Inferior parietal cortex (tissue), 1 donor: ENCODE data around the gene NFE2L2.
"Not testable (repeated sequence)": the region's sequence is repeated elsewhere in the genome, so short reads cannot be mapped to it uniquely, and the experiment has no call there.

Experiments
- DNase-seq: peaks from one replicate; pipeline ENCODE4 v3.0.0-alpha.2; 2016; ENCODE audit errors: extremely low spot score

The NFE2L2 gene

DNA sequence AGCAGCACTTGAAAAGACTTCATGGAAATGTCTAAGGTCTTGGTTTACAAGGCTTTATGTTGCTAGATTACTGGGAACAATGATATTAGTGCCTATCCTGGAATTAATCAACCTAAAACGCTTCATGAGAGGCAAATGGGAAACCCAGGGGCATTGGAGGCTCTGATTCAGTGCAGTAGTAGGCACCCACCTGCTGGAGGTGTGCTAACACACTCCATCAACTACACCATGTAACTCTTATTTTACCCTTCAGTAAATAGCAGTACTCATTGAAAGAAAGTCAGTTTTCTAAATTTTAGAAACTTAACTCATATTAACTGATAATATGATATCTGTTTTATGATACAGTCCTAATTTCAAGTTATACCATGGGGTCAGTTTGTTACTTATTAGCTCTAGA lies 69.3 kb downstream of the NFE2L2 start:
- no peak for DNase-seq

DNA sequence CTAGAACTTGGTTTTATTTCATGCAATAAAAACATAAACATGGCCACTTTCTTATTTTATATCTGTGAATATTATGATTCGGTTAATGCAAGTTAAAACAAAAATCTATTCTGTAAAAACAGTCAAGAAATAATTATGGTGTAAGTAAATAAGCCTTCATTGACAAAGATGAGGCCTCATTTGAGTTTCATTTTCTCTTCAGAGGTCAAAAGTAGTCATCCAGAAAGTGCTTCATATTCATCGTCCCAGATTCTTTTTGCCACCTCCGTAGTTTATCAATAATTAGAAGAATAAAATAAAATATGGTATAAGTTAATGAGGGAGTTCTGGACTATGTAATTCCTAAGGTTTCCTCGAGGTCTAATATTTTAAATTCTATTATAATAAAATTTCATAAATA lies 71.3 kb downstream of the NFE2L2 start:
- DNase-seq, result no peak

DNA sequence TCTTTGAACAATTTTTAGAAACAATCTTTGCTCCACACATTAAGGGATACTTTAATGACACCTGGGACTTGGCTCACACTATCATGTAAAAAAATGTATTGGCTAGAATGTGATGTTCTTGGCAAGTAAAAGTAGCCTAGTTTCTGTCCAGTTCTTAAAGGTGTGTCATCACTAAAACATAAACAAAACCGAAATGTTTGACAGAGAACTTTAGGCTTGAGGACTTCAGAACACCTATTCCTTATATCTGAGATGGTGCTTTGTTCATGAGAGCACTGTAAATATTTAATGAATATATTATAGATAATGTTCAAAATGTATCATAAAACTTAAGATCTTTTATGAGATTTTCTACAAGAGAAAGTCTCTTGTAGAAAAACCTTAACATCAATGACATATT lies 71.7 kb downstream of the NFE2L2 start:
- no peak for DNase-seq

DNA sequence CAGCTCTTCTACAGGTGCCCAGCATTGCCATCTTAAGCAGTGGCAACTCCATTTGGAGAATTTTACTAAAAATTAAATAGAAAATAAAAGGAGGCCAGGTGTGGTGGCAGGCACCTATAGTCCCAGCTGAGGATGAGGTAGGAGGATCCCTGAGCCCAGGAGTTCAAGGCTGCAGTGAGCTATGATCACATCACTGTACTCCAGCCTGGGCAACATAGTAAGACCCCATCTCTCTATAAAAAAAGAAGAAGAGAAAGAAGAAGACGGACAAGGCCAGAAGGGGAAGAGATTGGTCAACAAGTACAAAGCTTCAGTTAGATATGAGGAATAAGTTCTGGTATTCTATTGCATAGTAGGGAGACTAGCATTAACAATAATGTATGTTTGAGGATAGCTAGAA lies 73.6 kb downstream of the NFE2L2 start:
- DNase-seq, result no peak

DNA sequence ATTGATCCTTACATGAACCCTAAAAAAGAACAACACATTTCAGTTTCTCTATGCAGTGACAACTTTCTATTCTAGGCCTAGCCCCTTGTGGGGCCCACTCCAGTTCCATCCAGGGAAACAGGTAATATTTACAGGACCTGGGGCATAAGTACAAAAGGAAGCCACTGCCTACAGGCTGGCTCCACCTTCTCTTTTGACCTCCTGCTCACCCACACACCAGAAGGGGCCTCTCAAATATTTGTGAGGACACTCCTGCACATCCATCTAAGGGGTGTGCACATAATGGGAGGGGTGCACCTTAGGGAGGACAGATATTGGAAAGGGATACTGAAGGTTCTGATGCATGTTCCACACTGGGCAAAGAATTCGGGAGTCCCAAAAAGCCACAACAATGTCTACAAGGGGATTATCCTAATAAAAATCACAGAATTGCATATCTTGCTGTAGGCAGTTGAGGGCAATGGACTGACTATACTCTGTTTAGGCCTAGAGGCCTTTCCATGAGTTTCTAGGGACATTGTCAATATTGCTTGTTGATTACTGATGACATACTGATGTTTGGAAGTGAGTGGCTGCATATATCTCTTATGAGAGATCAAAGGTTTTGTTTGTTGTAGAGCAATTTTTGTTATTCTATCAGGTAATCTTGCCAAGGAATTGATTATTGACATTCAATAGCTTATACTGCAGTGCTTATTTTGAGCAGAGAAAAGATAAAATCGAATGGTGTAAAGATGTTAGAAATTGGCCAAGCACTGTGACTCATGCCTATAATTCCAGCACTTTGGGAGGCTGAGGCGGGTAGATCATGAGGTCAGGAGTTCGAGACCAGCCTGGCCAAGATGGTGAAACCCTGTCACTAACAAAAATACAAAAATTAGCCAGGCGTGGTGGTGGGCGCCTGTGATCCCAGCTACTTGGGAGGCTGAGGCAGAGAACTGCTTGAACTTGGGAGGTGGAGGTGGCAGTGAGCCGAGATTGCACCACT lies 75.8 kb downstream of the NFE2L2 start:
- no peak for DNase-seq

DNA sequence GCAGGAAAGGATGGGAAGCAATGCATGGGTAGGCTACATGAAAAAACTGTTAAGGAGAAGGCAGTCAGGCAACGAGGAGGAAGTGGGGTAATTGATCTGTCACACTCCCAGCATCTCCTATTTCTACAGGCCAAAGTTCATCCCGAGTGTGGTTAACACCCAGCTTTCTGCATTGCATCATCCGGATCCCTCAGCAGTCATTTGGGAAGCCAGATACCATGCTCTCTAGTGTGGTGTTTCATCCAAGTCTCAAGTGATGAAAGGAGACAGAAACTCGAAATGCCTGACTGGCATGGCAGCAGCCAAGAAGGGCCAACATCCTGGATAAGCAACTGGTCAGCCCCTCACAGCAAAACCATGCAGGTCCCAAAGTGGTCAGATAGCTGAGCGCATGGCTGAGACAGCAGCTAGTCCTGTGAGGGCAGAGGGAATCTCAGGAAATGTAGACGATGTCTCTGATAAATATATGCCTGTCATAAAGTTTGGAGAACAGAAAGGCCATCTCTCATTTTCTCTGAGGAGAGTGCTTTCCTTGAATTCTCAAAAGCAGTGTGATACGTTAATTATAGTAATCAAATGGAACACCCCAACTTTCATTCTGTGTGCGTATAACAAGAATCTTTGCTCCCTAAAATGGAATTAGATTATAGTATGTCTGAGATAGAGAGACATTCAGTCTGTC lies 76.8 kb downstream of the NFE2L2 start:
- DNase-seq, result no peak

DNA sequence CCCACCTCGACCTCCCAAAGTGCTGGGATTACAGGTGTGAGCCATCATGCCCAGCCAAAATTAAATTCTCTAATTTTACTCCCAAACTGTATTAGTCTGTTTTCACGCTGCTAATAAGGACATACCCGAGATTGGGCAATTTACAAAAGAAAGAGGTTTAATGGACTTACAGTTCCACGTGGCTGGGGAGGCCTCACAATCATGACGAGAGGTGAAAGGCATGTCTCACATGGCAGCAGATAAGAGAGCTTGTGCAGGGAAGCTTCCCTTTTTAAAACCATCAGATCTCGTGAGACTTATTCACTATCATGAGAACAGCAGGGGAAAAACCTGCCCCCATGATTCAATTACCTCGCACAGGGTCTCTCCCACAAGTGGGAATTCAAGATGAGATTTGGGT lies 78.5 kb downstream of the NFE2L2 start:
- DNase-seq, result not testable (repeated sequence)

DNA sequence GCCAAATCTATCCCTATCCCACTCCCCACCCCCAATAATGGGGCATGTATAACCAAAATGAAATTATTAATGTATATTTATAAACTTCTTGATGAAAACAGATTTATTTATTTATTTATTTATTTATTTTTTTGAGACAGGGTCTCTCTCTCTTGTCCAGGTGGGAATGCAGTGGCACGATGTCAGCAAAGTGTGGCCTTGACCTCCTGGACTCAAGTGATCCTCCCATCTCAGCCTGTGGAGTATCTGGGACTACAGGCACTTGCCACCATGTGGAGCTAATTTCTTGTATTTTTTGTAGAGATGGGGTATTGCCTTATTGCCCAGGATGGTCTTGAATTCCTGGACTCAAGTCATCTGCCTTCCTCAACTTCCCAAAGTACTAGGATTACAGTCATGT lies 79.9 kb downstream of the NFE2L2 start:
- DNase-seq, result no peak

DNA sequence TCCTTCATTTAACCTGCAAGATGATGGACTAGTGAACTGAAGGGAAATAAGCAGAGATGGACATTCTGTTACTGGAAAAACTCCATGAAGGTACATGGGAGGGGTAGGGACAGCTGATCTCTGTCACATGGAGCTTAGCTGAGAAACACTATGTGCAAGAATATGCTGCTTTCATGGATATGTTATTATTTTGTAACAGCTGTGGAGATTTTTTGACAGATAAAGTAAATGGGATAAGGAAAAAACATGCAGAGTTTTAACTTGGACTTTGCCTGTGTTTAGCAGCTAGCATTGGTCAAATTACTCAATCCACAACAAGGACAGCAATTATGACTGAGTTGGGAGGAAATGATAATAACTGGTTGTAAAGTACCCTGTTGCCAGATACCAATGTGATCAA lies 80.7 kb downstream of the NFE2L2 start:
- DNase-seq, result no peak
